Mesenteric fat pad (tissue), 1 donor: ENCODE data around the gene TMEM183A. TPM values are rescaled to one million over a fixed set of nuclear protein-coding genes. Genes with fewer than 3 reads are reported as not detected.

Source experiments
- DNase-seq: peaks from one replicate; pipeline ENCODE4 v3.0.0-alpha.2; 2020; ENCODE audit warnings: low spot score
- total RNA-seq: library from RNA; stranded (reverse); fragmentation: NEBNext Ultra II Directional; extraction: Animal tissue kit (Norgen Biotek cat#: 25700); gene quantifications from one replicate; pipeline ENCODE4 v1.2.1, GENCODE V29; 2021
- donor health status: DM: yes; HTN: yes; CAD: no.

The TMEM183A gene
- total RNA-seq, 1 donor from 2014 or later: 48.7 TPM

DNA sequence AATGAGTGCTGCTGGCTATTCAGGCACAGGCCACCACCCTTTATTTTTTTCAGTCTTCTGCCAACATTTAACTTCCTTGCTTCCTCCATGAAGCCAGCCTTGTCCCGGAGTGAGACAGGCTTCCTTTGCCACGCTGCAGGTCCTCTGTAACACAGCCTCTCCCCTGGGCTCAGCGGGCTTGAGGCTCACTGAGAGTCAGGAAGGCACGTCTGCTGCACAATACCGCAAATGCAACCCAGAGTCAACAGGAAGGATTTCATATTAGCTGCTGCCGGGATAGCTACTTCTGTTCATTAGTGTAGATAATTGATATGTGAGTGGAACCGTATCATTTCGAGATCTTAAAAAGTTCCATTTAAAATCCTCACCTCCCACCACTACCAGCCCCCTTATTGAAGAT is 56.1 kb downstream of the TMEM183A start:
- DNase-seq: no peak

- DNase-seq: no peak
These were observed 58.0 kb downstream of the TMEM183A start for GRCh38 chr1:203065191-203065590.

GRCh38 chr1:203065986-203066385 is 58.8 kb downstream of the TMEM183A start:
- no peak for DNase-seq

- no peak for DNase-seq
These were observed 59.8 kb downstream of the TMEM183A start for GRCh38 chr1:203066965-203067364.

- no peak for DNase-seq
These were observed 62.0 kb downstream of the TMEM183A start for GRCh38 chr1:203069030-203069747.

GRCh38 chr1:203072002-203072602 is 64.9 kb downstream of the TMEM183A start:
- DNase-seq: no peak

DNA sequence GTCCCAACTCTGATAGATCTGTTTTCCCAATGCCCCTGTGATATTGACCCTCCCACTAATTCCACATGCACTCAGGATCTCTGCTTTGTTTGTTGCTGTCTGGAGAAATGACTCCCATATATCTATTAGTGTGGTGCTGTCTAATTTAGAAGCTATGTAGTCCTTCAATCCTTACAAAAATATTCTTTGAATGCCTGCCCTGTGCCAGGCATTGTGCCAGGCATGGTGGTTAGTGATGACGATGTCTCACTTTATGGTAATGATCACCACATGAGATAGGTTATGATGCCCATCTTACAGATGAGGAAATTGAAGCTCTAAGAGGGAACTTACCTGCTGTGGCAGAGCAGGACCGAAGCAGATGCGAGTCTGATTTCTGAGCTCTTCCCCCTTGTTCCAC is 65.7 kb downstream of the TMEM183A start:
- DNase-seq: no peak

DNA sequence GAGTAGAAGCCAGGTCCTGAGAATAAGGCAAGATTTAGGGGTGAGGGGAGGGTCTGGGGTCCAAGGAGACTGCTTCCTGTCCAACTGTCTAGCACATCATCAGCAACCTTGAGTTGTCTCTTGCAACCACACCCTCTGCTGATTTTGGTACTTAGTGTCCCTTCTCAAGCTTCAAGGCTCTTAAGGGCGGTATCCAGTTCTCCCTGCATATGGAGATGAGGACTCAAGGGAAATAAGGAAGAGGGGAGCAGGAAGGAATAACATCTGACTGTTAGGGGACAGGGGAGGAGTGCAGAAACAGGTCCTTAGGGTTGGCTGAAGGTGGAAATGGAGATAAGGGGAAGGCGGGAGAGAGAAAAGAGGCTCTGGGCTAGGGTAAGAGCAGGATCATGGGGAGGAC is 66.3 kb downstream of the TMEM183A start:
- no peak for DNase-seq

Other genes with a start within 250 kb of the TMEM183A start
- gene KDM5B, start 199.0 kb upstream of the TMEM183A start, total RNA-seq: 33.4 TPM
- 1.2 TPM for gene PCAT6, start 196.4 kb upstream of the TMEM183A start, total RNA-seq
- 5.3 TPM for gene RABIF, start 118.2 kb upstream of the TMEM183A start, total RNA-seq
- 20.7 TPM for gene KLHL12, start 80.1 kb upstream of the TMEM183A start, total RNA-seq
- 76.2 TPM for gene ADIPOR1, start 49.1 kb upstream of the TMEM183A start, total RNA-seq
- 59.8 TPM for gene CYB5R1, start 40.1 kb upstream of the TMEM183A start, total RNA-seq
- gene PPFIA4, start 19.1 kb downstream of the TMEM183A start, total RNA-seq: 0.55 TPM
- gene MYOG, start 78.6 kb downstream of the TMEM183A start, total RNA-seq: not detected
- 2.7 TPM for gene ADORA1, start 120.4 kb downstream of the TMEM183A start, total RNA-seq
- gene MYBPH, start 168.5 kb downstream of the TMEM183A start, total RNA-seq: 0.22 TPM
- 346 TPM for gene CHI3L1, start 179.3 kb downstream of the TMEM183A start, total RNA-seq
- 17.4 TPM for gene CHIT1, start 222.3 kb downstream of the TMEM183A start, total RNA-seq